GM18526 (cell line): ENCODE results near the gene S100A5.

Experiments used
- POLR2A ChIP-seq: IDR thresholded peaks from 3 replicates; pipeline ENCODE4 v1.6.1; 2011; ENCODE audit not compliant: insufficient read length; ENCODE audit errors: extremely low read depth

S100A5 gene

DNA sequence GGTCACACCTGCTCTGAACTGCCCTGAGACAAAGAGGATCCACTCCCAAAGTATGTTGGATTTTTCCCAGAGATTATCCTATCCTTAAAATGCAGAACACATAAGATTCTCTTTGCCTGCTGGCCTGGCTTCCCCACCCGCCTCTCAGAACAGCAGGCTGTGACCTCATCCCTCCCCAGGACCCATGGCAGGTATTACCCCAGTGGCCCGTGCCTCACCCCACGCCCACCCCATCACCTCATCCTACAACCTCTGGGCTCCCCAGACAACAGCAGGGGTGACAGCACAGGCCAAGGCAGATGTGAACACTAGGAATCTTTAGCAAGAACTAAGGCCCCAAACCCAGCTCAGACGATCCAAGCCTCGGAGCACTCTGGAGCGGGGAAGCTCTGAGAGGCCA is 45.2 kb downstream of the S100A5 start:
- TF ChIP-seq POLR2A = no peak

DNA sequence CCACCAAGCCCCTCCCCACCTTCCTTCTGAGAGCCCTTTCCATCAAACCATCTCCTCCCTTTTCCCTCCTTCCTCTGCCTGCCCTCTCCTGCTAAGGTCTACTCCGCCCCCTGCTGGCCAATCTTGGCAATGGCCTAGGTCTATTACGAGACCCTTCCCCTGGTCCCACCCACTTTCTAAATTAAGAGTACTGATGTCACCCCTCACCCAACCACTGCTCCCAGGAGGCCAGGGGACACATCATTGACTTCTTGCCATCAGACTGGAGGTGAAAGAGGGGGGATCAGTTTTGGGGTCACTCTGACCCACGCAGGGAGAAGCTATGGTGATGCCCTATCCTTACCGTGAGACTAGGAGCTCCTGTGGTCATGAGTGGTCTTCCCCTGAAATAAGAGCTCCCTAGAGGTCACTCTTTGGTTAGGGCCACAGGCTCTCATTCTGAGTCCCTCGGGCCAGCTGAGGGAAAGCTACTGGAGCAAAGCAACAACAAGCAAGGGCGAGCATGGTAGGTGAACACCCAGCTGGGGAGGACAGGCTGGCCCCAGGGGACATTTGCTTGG is 45.7 kb downstream of the S100A5 start:
- no peak for TF ChIP-seq POLR2A

DNA sequence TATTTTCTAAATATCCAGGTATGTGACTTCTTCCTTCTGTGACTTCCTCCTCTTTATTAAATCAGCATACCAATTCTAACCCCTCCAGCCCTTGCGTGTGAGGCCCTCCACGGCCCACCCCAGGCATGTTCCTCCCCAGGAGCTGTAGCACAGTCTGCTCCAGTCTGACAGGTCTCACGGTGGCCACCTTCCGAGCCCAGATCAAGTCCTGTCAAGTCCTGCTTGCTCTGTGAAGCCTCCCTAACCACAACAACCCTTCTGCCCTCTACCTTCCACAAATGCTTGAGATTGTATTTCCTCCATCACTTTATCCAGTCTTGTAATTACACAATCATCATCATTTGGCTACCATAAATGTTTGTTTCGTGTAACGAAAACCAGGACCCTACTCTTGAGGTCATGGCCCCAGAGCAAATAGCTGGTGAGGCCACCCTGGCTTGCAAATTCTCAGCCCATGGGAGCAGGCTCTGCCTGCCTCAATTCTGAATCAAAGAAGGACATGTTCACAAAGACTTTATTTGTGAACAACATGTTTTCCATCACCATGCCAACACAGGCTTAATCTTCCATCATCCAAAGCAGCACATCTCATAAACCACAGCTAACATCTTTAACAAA is 47.3 kb downstream of the S100A5 start:
- no peak for TF ChIP-seq POLR2A

DNA sequence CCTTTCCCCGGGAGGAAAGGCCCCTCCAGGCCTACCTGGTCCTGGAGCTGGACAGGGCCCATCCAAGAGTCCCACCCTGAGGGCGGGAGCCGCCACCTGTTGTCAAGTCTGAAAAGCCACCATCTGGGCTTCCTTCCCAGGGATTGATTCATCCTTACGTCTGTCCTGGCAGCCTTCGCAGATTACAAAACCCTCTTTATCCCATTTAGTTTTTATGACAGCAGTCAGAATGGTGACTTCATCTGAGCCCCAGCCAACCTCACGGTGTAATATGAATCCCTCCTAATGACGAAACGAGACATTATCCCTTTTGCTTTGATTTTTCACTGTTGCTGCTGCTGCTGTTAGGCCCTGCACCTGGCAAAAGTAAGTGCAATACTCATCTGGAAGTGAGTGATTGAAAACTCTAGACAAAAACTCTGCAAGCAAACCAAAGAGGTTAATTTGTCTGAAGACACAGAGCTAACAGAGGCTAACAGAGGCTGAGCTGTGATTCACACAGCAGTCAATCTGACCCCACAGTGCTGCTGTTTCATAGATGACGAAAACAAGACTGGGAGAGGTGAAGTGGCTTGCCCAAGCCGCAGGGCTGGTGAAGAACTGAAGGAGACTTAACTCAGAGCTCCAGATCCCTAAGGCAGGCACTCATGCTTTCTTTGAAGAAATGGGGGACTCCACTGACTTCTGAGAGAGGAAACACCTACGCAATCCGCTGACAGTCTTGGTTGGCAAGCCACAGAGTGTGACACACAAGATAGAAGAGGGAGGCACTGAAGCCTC is 50.3 kb downstream of the S100A5 start:
- TF ChIP-seq POLR2A = no peak

DNA sequence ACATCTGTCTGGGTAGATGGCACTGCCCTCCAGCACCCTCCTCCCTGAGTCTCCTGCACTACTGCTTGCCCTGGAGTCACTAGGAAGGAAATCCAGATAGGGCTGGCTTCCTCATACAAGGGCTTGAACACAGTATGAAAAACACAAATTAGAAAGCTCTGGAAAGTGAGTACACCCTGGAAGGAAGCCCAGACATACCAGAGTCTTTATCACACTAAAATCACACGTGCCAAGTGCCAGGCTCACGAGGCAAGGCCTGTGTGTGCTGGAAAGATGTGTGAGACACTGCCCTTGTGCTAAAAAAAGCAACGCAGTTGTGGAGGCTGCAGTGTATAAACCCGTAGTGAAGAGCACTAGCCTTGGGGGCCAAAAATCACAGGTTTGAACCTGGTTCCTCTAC is 52.0 kb downstream of the S100A5 start:
- no peak for TF ChIP-seq POLR2A

DNA sequence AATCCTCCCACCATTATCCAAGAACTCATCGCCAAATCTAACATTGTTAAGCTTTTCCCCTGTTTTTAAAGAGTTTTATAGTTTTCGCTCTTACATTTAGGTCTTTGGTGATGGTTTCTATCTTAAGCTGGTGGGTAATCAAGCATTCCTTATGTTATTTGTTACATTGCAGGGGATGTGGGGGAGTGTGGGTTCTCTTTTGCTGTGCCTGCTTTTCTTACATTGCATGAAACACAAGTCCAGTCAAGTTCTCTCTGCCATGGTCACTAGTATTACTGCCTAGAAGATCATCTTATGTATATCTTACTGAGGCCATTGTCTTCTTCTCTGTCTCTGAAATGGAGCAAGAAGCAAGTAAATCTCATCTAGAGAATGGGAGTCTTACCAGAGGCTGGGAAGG is 53.0 kb downstream of the S100A5 start:
- no peak for TF ChIP-seq POLR2A
